ENCODE measurements around the gene GINS1.

- TF ChIP-seq SPI1 (IDR thresholded peaks at IDR 0.05; ENCODE audit: borderline replicate concordance, low read depth) = no peak
- TF ChIP-seq CTCF (IDR thresholded peaks at IDR 0.05; ENCODE audit: insufficient read depth, low read length) = no peak
- TF ChIP-seq POLR2AphosphoS5 (IDR thresholded peaks at IDR 0.05; ENCODE audit: low read depth) = no peak
- no peak for TF ChIP-seq REST (IDR thresholded peaks at IDR 0.05; ENCODE audit: insufficient replicate concordance, low read depth)
- TF ChIP-seq GABPA (IDR thresholded peaks at IDR 0.05; ENCODE audit: low read depth) = no peak
Measured at GRCh38 chr20:25496165-25496967, 88.9 kb downstream of the GINS1 start.

Data from HL-60 (cell line).